ENCODE results near the gene GPC1.

DNA sequence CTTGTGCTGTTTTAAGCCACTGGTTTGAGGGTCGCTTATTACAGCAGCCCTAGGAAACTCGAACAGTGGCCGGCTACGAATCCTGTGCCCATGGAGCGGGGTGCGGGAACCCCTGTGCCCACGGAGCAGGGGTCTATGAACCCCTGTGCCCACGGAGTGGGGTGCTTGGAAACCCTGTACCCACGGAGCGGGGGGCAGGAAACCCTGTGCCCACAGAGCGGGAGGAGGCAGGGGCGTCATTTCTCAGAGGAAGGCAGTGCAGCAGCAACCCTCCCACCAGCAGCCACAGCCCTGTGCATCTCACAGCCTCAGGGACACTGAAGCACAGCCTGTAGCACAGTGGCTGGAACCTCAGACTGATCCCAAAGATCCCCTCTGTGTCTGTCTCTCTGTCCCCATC, 34.2 kb upstream of the GPC1 start:
- TF ChIP-seq, protein P1, sequence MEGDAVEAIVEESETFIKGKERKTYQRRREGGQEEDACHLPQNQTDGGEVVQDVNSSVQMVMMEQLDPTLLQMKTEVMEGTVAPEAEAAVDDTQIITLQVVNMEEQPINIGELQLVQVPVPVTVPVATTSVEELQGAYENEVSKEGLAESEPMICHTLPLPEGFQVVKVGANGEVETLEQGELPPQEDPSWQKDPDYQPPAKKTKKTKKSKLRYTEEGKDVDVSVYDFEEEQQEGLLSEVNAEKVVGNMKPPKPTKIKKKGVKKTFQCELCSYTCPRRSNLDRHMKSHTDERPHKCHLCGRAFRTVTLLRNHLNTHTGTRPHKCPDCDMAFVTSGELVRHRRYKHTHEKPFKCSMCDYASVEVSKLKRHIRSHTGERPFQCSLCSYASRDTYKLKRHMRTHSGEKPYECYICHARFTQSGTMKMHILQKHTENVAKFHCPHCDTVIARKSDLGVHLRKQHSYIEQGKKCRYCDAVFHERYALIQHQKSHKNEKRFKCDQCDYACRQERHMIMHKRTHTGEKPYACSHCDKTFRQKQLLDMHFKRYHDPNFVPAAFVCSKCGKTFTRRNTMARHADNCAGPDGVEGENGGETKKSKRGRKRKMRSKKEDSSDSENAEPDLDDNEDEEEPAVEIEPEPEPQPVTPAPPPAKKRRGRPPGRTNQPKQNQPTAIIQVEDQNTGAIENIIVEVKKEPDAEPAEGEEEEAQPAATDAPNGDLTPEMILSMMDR (conservative IDR thresholded peaks at IDR 0.05; ENCODE audit: low read depth, low read length), result no peak
- TF ChIP-seq POLR2A (IDR thresholded peaks at IDR 0.05; ENCODE audit: low read depth, low read length), result no peak
